Colonic mucosa (tissue), 4 donors: ENCODE results near the gene DIPK2A. TPM values are rescaled to one million over a fixed set of nuclear protein-coding genes. Genes with fewer than 3 reads are reported as not detected.

Source experiments
- DNase-seq: peaks from one replicate; pipeline ENCODE4 v3.0.0-alpha.2; 2020
- H3K27ac ChIP-seq: fragments of 200-600 bp; one replicate; pipeline ENCODE4 v1.8.0; 2021
- H3K27me3 ChIP-seq: fragments of 200-600 bp; one replicate; pipeline ENCODE4 v1.8.0; 2021
- H3K36me3 ChIP-seq: fragments of 200-600 bp; one replicate; pipeline ENCODE4 v1.8.0; 2021
- H3K4me1 ChIP-seq: fragments of 200-600 bp; one replicate; pipeline ENCODE4 v1.8.0; 2021; ENCODE audit warnings: mild to moderate bottlenecking
- H3K4me3 ChIP-seq: fragments of 200-600 bp; one replicate; pipeline ENCODE4 v1.8.0; 2021
- H3K9ac ChIP-seq, 2 donors: one replicate each; pipeline ENCODE4 v1.7.0; 2013; ENCODE audit warnings: control low read depth in 2 of 2, low read depth in 2 of 2, low read length in 2 of 2
- H3K9me3 ChIP-seq: fragments of 200-600 bp; one replicate; pipeline ENCODE4 v1.8.0; 2021
- CTCF ChIP-seq: fragments of 200-600 bp; IDR thresholded peaks from one replicate; pipeline ENCODE4 v1.8.0; 2022; ENCODE audit warnings: antibody characterized with exemption, mild to moderate bottlenecking
- intact Hi-C: fragments of 100-400 bp; cut with DNase I; formaldehyde crosslinking; loops from one replicate; pipeline ENCODE4 v1.14.1; 2022
- total RNA-seq, 2 donors: library from RNA; stranded (reverse); fragmentation: NEBNext Ultra II Directional in 1 of 2; extraction: Animal tissue kit (Norgen Biotek cat#: 25700) in 1 of 2; gene quantifications; one replicate each; pipeline ENCODE4 v1.2.1, GENCODE V29; 2021
- donor health status: healthy.
- donor health status: DM: no; HTN: no; CAD: no.
- donor health status: DM: no; HTN: no; CAD: no.

Gene DIPK2A
- total RNA-seq, result 10 to 100 TPM; 19.3 to 21.4 TPM

- H3K9ac ChIP-seq, result peak within 1 kb of the TSS; percentile 85 to 92
- intact Hi-C loops, result no loop called here
- no peaks in the 10 kb centered on the region for H3K9me3 ChIP-seq
- peak; percentile 97 for DNase-seq
- no peaks in the 10 kb centered on the region for H3K27me3 ChIP-seq
- H3K36me3 ChIP-seq, result no peaks in the 10 kb centered on the region
- H3K4me1 ChIP-seq, result no peaks in the 10 kb centered on the region
- peak within 1 kb of the TSS; percentile 100 for H3K27ac ChIP-seq
- no peak for TF ChIP-seq CTCF
- peak within 1 kb of the TSS; percentile 94 for H3K4me3 ChIP-seq
Observed at GRCh38 chr3:143971359-143972154, at the start of gene DIPK2A. DIPK2A (plus strand) TSS chr3:143971823; CDS start chr3:143972333, 510 bp downstream.

- no peaks in the 10 kb centered on the region for H3K9me3 ChIP-seq
- H3K4me1 ChIP-seq, result no peaks in the 10 kb centered on the region
- no peaks in the 10 kb centered on the region for H3K27me3 ChIP-seq
- no peak overlapping the region for H3K4me3 ChIP-seq
- no peak for DNase-seq
- intact Hi-C loops, result no loop called here
- no peak overlapping the region for H3K27ac ChIP-seq
- no peak overlapping the region for H3K9ac ChIP-seq
- TF ChIP-seq CTCF, result no peak
- H3K36me3 ChIP-seq, result no peaks in the 10 kb centered on the region
Observed at GRCh38 chr3:143924522-143925285, 46.9 kb upstream of the DIPK2A start.

GRCh38 chr3:143928056-143928455, 43.6 kb upstream of the DIPK2A start:
- Histone ChIP-seq H3K27ac (no peak overlapping the region), H3K27me3 (no peaks in the 10 kb centered on the region), H3K4me1 (no peaks in the 10 kb centered on the region), H3K4me3 (no peak overlapping the region), H3K9me3 (no peaks in the 10 kb centered on the region), H3K9ac (no peak overlapping the region), H3K36me3 (no peaks in the 10 kb centered on the region)
- DNase-seq, result no peak
- intact Hi-C loops, result no loop called here
- no peak for TF ChIP-seq CTCF

GRCh38 chr3:143928541-143929255, 42.9 kb upstream of the DIPK2A start:
- Histone ChIP-seq H3K9ac (no peak overlapping the region), H3K9me3 (no peaks in the 10 kb centered on the region), H3K4me3 (no peak overlapping the region), H3K27ac (no peak overlapping the region), H3K27me3 (no peaks in the 10 kb centered on the region), H3K36me3 (no peaks in the 10 kb centered on the region), H3K4me1 (no peaks in the 10 kb centered on the region)
- DNase-seq, result no peak
- TF ChIP-seq CTCF, result no peak
- intact Hi-C loops, result no loop called here

- no peak overlapping the region for H3K27ac ChIP-seq
- H3K9ac ChIP-seq, result no peak overlapping the region
- H3K9me3 ChIP-seq, result no peaks in the 10 kb centered on the region
- H3K4me1 ChIP-seq, result no peaks in the 10 kb centered on the region
- H3K36me3 ChIP-seq, result no peaks in the 10 kb centered on the region
- intact Hi-C loops, result no loop called here
- H3K27me3 ChIP-seq, result no peaks in the 10 kb centered on the region
- no peak overlapping the region for H3K4me3 ChIP-seq
- TF ChIP-seq CTCF, result no peak
- no peak for DNase-seq
Observed at GRCh38 chr3:143934791-143935190, 36.8 kb upstream of the DIPK2A start.
